NCI-H510A (cell line): ENCODE data around the gene NT5DC3.

Experiments
- DNase-seq: peaks from one replicate; lab custom pipeline; 2025; lab: John Stamatoyannopoulos, UW

NT5DC3 gene

GRCh38 chr12:103840876-103841689, at the start of gene NT5DC3:
Gene NT5DC3 (minus strand): TSS chr12:103841234. CDS start chr12:103841156, 78 bp downstream.
- DNase-seq: peak; percentile 59

GRCh38 chr12:103887738-103888137, 46.7 kb upstream of the NT5DC3 start:
- no peak for DNase-seq

- DNase-seq: no peak
These were observed 45.3 kb upstream of the NT5DC3 start for GRCh38 chr12:103886195-103886797.

GRCh38 chr12:103884316-103884715, 43.3 kb upstream of the NT5DC3 start:
- DNase-seq: no peak

GRCh38 chr12:103883908-103884307, 42.9 kb upstream of the NT5DC3 start:
- no peak for DNase-seq

- no peak for DNase-seq
These were observed 42.0 kb upstream of the NT5DC3 start for GRCh38 chr12:103882861-103883596.

GRCh38 chr12:103881261-103881660, 40.2 kb upstream of the NT5DC3 start:
- DNase-seq: no peak

GRCh38 chr12:103880299-103881142, 39.5 kb upstream of the NT5DC3 start:
- DNase-seq: no peak

- DNase-seq: no peak
These were observed 38.8 kb upstream of the NT5DC3 start for GRCh38 chr12:103879878-103880277.

GRCh38 chr12:103879048-103879692, 38.1 kb upstream of the NT5DC3 start:
- no peak for DNase-seq

- DNase-seq: peak; percentile 51
These were observed 37.0 kb upstream of the NT5DC3 start for GRCh38 chr12:103877934-103878510.

GRCh38 chr12:103877288-103877687, 36.3 kb upstream of the NT5DC3 start:
- no peak for DNase-seq

- DNase-seq: no peak
These were observed 34.6 kb upstream of the NT5DC3 start for GRCh38 chr12:103875666-103876065.

GRCh38 chr12:103868215-103868614, 27.2 kb upstream of the NT5DC3 start:
- no peak for DNase-seq

GRCh38 chr12:103865151-103865730, 24.2 kb upstream of the NT5DC3 start:
- no peak for DNase-seq

- DNase-seq: no peak
These were observed 23.7 kb upstream of the NT5DC3 start for GRCh38 chr12:103864710-103865109.

GRCh38 chr12:103858953-103859601, 18.0 kb upstream of the NT5DC3 start:
- no peak for DNase-seq

- DNase-seq: no peak
These were observed 17.3 kb upstream of the NT5DC3 start for GRCh38 chr12:103858335-103858734.

- DNase-seq: no peak
These were observed 16.1 kb upstream of the NT5DC3 start for GRCh38 chr12:103857164-103857563.
